ENCODE measurements around the gene ITGAX.

ITGAX gene

GRCh38 chr16:31417916-31418315 is 62.9 kb downstream of the ITGAX start:
- no peak for TF ChIP-seq CTCF (IDR thresholded peaks at IDR 0.05; ENCODE audit: insufficient read depth, low read depth, low read length, missing control alignments)
- no peak for DNase-seq (ENCODE audit: low read depth)
- H3K4me3 ChIP-seq (ENCODE audit: low read length), result no peak overlapping the region

DNA sequence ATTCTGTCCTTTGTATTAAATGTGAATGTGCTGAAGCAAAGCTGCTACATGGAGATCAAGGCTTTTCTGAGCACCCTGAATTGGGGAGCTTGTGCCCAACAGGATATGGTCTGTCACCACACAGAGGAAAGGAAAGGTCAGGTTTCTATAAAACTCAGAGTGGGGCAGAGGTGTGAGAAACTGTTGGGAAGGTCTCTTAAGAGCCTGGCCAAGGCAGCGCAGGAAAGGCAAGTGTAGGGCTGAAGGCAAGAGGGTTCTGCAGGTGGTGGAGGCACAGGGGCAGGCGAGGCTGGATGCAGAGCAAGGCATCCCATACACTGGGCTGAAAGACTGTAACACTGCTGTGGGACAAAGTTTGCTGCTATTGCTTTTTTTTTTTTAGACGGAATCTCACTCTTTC is 65.1 kb downstream of the ITGAX start:
- H3K4me3 ChIP-seq (ENCODE audit: low read length), result no peak overlapping the region
- no peak for DNase-seq (ENCODE audit: low read depth)
- TF ChIP-seq CTCF (IDR thresholded peaks at IDR 0.05; ENCODE audit: insufficient read depth, low read depth, low read length, missing control alignments), result no peak

DNA sequence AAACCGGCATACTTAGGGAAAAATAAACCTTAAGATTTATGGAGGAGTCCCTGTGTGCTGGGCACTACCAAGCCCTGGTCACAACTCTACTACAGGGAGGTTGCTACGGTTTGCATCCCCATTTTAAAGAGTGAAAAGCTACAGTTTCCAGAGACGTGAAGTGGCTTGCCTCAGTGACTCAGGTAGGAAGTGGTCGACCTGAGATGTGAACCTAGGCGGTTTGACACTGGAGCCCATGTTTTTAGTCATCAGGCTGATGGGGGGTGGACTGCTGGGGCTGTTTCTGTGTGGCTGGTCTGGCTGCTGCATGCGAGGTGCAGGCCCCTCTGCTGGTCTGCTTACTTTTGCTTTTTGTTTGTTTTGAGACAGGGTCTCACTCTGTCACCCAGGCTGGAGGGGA is 66.6 kb downstream of the ITGAX start:
- H3K4me3 ChIP-seq (ENCODE audit: low read length), result no peak overlapping the region
- peak; percentile 45 for DNase-seq (ENCODE audit: low read depth)
- TF ChIP-seq CTCF (IDR thresholded peaks at IDR 0.05; ENCODE audit: insufficient read depth, low read depth, low read length, missing control alignments), result no peak

- no peak overlapping the region for H3K4me3 ChIP-seq (ENCODE audit: low read length)
- no peak for TF ChIP-seq CTCF (IDR thresholded peaks at IDR 0.05; ENCODE audit: insufficient read depth, low read depth, low read length, missing control alignments)
- DNase-seq (ENCODE audit: low read depth), result no peak
These were observed 68.3 kb downstream of the ITGAX start for GRCh38 chr16:31423241-31423640.

DNA sequence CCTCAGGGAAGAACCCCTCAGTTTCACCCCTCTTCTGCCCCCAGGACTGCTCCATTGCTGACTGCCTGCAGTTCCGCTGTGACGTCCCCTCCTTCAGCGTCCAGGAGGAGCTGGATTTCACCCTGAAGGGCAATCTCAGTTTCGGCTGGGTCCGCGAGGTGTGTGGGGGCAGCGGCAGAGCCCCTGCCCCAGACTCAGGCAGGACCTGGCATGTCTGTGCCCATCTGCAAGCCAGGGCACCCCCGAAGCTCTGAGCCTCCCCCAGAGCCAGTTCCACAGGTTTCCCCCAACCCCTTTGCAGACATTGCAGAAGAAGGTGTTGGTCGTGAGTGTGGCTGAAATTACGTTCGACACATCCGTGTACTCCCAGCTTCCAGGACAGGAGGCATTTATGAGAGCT is 68.8 kb downstream of the ITGAX start:
- TF ChIP-seq CTCF (IDR thresholded peaks at IDR 0.05; ENCODE audit: insufficient read depth, low read depth, low read length, missing control alignments), result no peak
- DNase-seq (ENCODE audit: low read depth), result no peak
- no peak overlapping the region for H3K4me3 ChIP-seq (ENCODE audit: low read length)

DNA sequence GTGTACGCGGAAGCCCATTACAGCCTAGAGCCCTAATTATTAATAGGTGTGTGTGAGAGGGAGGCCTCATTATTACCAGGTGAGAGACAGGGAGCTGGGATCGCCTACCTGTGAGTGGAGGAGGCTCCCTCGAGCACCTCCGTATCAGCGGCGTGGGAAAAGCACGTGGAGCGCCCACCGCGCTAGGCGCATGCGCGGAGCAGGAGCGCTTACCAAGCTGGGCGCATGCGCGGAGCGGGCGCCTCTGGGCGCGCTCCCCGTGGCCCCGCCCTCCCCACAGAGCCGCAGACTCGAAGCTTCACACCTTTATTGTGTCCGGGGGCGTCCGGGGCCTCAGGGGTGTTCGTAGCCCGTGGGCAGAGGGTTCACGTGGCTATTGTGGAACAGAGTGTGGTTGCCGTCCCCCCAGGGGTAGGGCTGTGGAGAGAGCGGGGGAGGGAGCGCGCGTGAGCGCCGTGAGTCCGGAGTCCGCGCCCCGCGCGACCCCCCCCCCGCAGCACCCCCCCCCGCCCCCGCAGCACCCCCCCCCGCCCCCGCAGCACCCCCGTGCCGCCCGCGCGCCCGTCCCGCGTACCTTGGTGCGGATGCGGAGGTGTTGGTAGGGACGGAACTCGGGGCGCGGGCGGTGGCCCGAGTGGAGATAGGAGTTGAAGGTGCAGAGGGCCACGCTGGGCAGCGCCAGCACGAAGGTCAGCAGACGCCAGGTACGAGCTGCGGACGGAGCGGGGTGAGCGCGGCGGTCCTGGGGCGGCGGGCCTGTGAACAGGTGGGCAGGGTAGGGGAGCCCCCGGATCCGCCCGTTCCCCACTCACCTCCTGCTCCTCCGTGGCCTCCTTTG is 72.7 kb downstream of the ITGAX start:
- peak; percentile 21 for DNase-seq (ENCODE audit: low read depth)
- no peak overlapping the region for H3K4me3 ChIP-seq (ENCODE audit: low read length)
- TF ChIP-seq CTCF (IDR thresholded peaks at IDR 0.05; ENCODE audit: insufficient read depth, low read depth, low read length, missing control alignments), result no peak

- no peak within 1 kb of the TSS for H3K4me3 ChIP-seq (ENCODE audit: low read length)
- no peak for TF ChIP-seq CTCF (IDR thresholded peaks at IDR 0.05; ENCODE audit: insufficient read depth, low read depth, low read length, missing control alignments)
- DNase-seq (ENCODE audit: low read depth), result no peak
These were observed 73.3 kb downstream of the ITGAX start, which contains the start of gene COX6A2 for GRCh38 chr16:31428279-31428597. TSS of gene COX6A2 (minus strand) at chr16:31428360. CDS start at chr16:31428325, 35 bp downstream.
